SK-N-MC (cell line): ENCODE results near the gene PRKX.
"Not testable (repeated sequence)": the region's sequence is repeated elsewhere in the genome, so short reads cannot be mapped to it uniquely, and the experiment has no call there.

Source experiments
- DNase-seq: peaks from one replicate; pipeline ENCODE4 v3.0.0-alpha.2; 2011; ENCODE audit warnings: low read depth, low spot score
- H3K27ac ChIP-seq: fragments of 200-600 bp; sonication (generic); 2 replicates; pipeline ENCODE4 v1.5.1; 2016; ENCODE audit warnings: mixed run types
- H3K36me3 ChIP-seq: fragments of 200-600 bp; sonication (generic); 2 replicates; pipeline ENCODE4 v1.6.1; 2017; ENCODE audit warnings: antibody characterized with exemption, low read length, mixed read lengths; ENCODE audit not compliant: insufficient read depth
- H3K4me3 ChIP-seq: fragments of 200-600 bp; sonication (generic); 2 replicates; pipeline ENCODE4 v1.5.1; 2016
- H3K9ac ChIP-seq: fragments of 200-600 bp; sonication (generic); 2 replicates; pipeline ENCODE4 v1.8.0; 2017; ENCODE audit warnings: mixed run types, mixed read lengths; ENCODE audit not compliant: insufficient read length
- H3K9me3 ChIP-seq: fragments of 200-600 bp; sonication (generic); 2 replicates; pipeline ENCODE4 v1.6.1; 2017; ENCODE audit warnings: low read depth, mild to moderate bottlenecking, antibody characterized with exemption, low read length, moderate library complexity, mixed read lengths
- EZH2 ChIP-seq: fragments of 200-600 bp; sonication (generic); IDR thresholded peaks from one replicate; pipeline ENCODE4 v1.6.1; 2017; ENCODE audit warnings: antibody characterized with exemption
- FOXP2 ChIP-seq: optimal IDR thresholded peaks from 2 replicates; pipeline ENCODE3; 2011; ENCODE audit warnings: mild to moderate bottlenecking, moderate library complexity; ENCODE audit not compliant: insufficient read depth; ENCODE audit errors: extremely low read length, control extremely low read depth
- POLR2AphosphoS5 ChIP-seq: IDR thresholded peaks from 2 replicates; pipeline ENCODE4 v1.6.1; 2012; ENCODE audit warnings: mild to moderate bottlenecking, low read depth, low read length, borderline replicate concordance

Gene PRKX

GRCh38 chrX:3697701-3698279 lies 15.7 kb downstream of the PRKX start:
- H3K36me3 ChIP-seq, result no peaks in the 10 kb centered on the region
- H3K27ac ChIP-seq, result no peak overlapping the region
- DNase-seq, result no peak
- TF ChIP-seq EZH2, result no peak
- TF ChIP-seq POLR2AphosphoS5, result no peak
- TF ChIP-seq FOXP2, result no peak
- H3K9me3 ChIP-seq, result no peaks in the 10 kb centered on the region
- H3K4me3 ChIP-seq, result no peak overlapping the region
- no peak overlapping the region for H3K9ac ChIP-seq

GRCh38 chrX:3697220-3697684 lies 16.2 kb downstream of the PRKX start:
- H3K9ac ChIP-seq, result no peak overlapping the region
- no peak overlapping the region for H3K27ac ChIP-seq
- H3K9me3 ChIP-seq, result no peaks in the 10 kb centered on the region
- H3K36me3 ChIP-seq, result no peaks in the 10 kb centered on the region
- no peak for DNase-seq
- no peak for TF ChIP-seq FOXP2
- TF ChIP-seq POLR2AphosphoS5, result no peak
- no peak for TF ChIP-seq EZH2
- no peak overlapping the region for H3K4me3 ChIP-seq

- H3K27ac ChIP-seq, result no peak overlapping the region
- H3K4me3 ChIP-seq, result no peak overlapping the region
- H3K9ac ChIP-seq, result no peak overlapping the region
- H3K9me3 ChIP-seq, result no peaks in the 10 kb centered on the region
- TF ChIP-seq POLR2AphosphoS5 (no peak), EZH2 (no peak), FOXP2 (no peak)
- no peak for DNase-seq
- H3K36me3 ChIP-seq, result no peaks in the 10 kb centered on the region
Measured at GRCh38 chrX:3695536-3695935, 17.9 kb downstream of the PRKX start.

GRCh38 chrX:3690140-3690539 lies 23.3 kb downstream of the PRKX start:
- Histone ChIP-seq H3K9me3 (no peaks in the 10 kb centered on the region), H3K4me3 (peak overlapping the region; percentile 33; the same call in 1 of the 2 replicates), H3K9ac (no peak overlapping the region), H3K27ac (peak overlapping the region; percentile 72), H3K36me3 (no peaks in the 10 kb centered on the region)
- TF ChIP-seq EZH2 (no peak), POLR2AphosphoS5 (no peak), FOXP2 (no peak)
- DNase-seq, result no peak

- H3K36me3 ChIP-seq, H3K4me3 ChIP-seq, H3K9ac ChIP-seq, H3K9me3 ChIP-seq, DNase-seq, H3K27ac ChIP-seq: not testable (repeated sequence)
Measured at GRCh38 chrX:3683236-3683635, 30.2 kb downstream of the PRKX start.

- Histone ChIP-seq H3K27ac (no peak overlapping the region), H3K4me3 (no peak overlapping the region), H3K9me3 (no peaks in the 10 kb centered on the region), H3K36me3 (no peaks in the 10 kb centered on the region), H3K9ac (no peak overlapping the region)
- TF ChIP-seq EZH2, result no peak
- TF ChIP-seq POLR2AphosphoS5, result no peak
- TF ChIP-seq FOXP2, result no peak
- no peak for DNase-seq
Measured at GRCh38 chrX:3680459-3680858, 33.0 kb downstream of the PRKX start.

GRCh38 chrX:3679669-3680068 lies 33.8 kb downstream of the PRKX start:
- Histone ChIP-seq H3K27ac (no peak overlapping the region), H3K9me3 (no peaks in the 10 kb centered on the region), H3K4me3 (no peak overlapping the region), H3K9ac (no peak overlapping the region), H3K36me3 (no peaks in the 10 kb centered on the region)
- no peak for DNase-seq
- no peak for TF ChIP-seq EZH2
- no peak for TF ChIP-seq POLR2AphosphoS5
- TF ChIP-seq FOXP2, result no peak

- no peak for TF ChIP-seq POLR2AphosphoS5
- no peak for TF ChIP-seq FOXP2
- TF ChIP-seq EZH2, result no peak
- H3K9ac ChIP-seq, result no peak overlapping the region
- no peak overlapping the region for H3K4me3 ChIP-seq
- peaks cover 8% of the 10 kb centered on the region; the same call in 1 of the 2 replicates for H3K36me3 ChIP-seq
- no peak overlapping the region for H3K27ac ChIP-seq
- no peaks in the 10 kb centered on the region for H3K9me3 ChIP-seq
- no peak for DNase-seq
Measured at GRCh38 chrX:3678328-3678727, 35.1 kb downstream of the PRKX start.

- Histone ChIP-seq H3K27ac (no peak overlapping the region), H3K9me3 (no peaks in the 10 kb centered on the region), H3K9ac (no peak overlapping the region), H3K4me3 (no peak overlapping the region), H3K36me3 (peaks cover 17% of the 10 kb centered on the region; the same call in 1 of the 2 replicates)
- TF ChIP-seq EZH2 (no peak), POLR2AphosphoS5 (no peak), FOXP2 (no peak)
- DNase-seq, result no peak
Measured at GRCh38 chrX:3674881-3675280, 38.6 kb downstream of the PRKX start.

- Histone ChIP-seq H3K4me3 (no peak overlapping the region), H3K36me3 (peaks cover 23% of the 10 kb centered on the region; the same call in 1 of the 2 replicates), H3K27ac (no peak overlapping the region), H3K9ac (no peak overlapping the region), H3K9me3 (no peaks in the 10 kb centered on the region)
- DNase-seq, result no peak
- no peak for TF ChIP-seq POLR2AphosphoS5
- TF ChIP-seq EZH2, result no peak
- no peak for TF ChIP-seq FOXP2
Measured at GRCh38 chrX:3669841-3670475, 43.5 kb downstream of the PRKX start.
